ENCODE measurements around the gene EML6.

EML6 gene

DNA sequence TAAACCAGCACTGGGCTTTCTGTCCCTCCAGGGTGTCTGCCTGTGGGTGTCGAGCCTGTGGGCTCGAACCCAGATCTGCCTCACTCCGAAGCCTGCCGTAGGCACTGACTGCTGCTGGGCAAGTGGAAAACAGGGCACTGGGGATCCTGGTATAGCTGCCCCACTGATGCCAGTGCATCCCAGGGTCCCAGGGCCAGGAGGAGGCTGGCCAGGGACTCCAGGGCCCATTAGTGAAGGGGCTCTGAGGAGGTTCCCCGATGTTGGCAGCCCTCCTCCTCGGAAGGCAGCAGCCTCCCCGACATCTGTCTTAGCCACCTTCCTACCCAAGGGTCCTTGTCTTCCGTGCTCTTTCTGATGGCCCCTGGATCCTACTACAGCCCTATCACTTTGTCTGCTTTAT, 230.7 kb downstream of the EML6 start:
- no peak for FAIRE-seq

DNA sequence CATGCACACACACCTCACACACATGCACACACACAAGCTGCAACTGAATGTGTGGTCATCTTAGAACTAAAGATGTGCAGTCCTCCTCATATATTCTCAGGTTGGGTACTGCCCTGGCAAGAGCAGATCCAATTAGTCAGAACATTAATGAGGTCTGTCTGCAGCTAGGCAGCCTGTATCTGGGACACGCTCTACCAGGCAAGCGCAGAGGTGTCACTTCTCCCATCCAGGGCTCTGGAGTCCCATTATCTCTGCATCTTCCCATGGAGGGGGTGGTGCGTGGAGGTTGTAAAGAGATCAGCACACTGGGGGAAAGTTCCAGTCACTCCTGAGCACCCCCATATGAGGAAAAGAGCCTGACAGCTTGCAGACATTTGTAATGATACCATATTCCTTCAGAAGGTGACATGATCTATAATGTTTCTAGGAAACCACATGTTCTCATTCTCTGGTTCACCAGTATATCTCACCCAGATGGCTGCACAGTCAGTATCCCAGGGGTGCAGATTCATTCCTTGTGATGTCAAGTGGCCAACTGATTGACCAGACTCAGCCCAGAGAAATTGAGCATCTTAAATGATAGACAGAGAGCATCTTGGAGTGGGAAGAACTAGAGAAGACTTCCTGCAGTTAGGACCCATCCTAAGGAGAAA, 231.4 kb downstream of the EML6 start:
- FAIRE-seq, result no peak

DNA sequence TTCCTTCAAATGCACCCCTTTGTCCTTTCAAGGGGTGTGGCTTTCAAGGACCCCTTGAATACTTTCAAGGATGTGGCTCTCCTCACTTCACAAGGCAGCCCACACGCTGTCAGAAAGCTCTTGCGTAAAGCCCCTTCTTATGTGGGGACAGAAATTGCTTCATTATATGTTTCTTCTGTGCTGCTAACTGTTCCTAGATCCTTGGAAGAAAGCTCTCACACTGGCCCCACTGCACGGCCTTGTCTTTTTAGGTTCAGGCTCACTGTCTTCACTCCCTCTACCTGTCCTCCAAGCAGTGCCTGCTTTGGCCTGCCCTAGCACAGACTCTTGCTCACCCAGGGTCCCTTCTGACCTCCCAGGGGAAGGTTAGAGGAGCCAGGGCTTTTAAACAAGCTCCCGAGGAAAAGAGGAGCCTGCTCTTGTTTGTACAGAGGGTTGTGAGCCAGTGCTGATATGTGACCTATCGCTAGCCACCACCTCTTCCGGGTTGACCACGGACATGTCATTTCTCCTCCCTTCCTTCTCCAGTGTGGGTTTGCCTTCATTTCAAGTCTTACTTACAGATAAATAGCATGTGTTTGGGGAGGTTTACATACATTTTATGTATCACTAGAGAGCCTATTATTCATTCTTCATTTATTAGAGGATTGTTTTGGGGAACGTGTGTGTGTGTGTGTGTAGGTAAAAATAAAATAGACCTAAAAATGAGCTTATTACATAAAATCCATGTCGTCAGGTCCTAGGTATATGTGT, 232.1 kb downstream of the EML6 start:
- FAIRE-seq, result no peak

DNA sequence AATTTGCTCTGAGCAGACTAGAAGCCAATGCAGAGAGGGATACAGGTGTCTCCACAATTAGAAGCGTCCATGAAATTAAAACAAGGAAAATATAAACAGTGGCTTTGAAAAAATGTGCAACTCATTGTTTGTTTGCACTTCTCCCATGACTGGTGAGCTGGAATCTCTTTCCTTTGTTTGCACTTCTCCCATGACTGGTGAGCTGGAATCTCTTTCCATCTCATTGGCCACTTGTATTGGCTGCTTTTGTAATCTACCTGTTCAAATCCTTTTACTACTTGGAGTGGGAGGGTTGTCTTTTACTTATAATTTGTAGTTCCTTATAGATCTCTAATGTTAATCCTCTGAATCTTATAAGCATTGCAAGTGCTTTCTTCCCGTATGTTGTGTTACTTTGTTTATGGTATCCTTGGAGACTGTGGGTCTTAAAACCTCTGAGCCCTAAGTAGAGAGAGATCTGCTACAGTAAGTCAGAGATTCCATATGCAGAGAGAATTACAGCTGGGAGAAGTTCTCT, 232.7 kb downstream of the EML6 start:
- no peak for FAIRE-seq

DNA sequence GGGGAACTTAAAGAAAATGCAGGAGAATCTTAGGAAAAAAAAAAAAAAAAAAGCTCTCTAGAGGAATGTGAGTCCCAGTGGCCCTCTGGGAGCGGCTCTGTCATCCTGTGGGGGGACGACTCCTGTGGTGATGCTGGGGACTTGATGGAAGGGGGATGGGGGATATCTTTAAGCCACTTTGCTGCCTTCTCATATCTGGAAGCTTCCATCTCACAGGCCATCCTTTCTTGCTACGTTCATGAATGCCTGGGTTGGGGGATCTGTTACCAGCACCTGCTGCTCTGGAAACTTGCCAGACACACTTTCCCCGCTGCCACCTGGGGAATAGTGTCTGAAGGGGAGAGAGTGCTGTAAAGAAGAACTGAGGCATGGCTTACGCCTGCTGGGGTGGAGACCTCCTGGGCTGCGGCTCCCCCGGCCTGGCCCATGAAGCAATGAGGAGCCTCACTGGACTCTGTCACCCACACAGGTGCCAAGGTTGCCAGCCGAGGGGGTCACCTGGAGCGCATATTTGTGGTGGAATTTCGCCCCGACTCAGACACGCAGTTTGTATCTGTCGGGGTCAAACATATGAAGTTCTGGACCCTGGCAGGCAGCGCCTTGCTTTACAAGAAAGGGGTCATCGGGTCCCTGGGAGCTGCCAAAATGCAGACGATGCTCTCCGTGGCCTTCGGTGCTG, 234.0 kb downstream of the EML6 start:
- FAIRE-seq, result no peak

DNA sequence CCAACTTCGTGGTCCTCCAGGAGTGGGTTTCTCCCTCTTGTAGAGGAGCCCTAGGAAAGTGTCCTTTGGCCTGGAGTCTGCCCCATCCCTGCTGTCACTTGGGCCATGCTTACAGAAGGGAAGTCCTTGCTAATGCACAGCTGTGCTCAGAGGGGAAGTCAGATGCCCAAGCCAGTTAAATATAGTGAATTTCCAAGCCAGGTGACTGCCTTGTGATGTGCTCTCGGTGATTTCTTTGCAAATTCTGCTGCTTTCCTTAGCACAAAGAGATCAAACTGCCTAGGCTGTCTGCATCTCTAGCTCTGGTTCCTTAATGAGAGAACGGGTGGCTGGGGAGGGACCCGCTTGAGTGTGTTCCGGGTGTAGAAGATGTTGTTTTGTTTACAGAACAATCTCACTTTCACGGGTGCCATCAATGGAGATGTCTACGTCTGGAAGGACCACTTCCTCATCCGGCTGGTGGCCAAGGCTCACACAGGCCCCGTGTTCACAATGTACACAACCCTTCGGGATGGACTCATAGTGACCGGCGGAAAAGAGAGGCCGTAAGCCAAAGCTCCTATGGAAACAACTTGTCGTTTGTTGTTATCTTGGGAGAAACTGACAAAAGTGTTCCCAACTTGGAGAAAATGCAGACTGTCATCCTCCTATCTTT, 235.4 kb downstream of the EML6 start:
- no peak for FAIRE-seq

DNA sequence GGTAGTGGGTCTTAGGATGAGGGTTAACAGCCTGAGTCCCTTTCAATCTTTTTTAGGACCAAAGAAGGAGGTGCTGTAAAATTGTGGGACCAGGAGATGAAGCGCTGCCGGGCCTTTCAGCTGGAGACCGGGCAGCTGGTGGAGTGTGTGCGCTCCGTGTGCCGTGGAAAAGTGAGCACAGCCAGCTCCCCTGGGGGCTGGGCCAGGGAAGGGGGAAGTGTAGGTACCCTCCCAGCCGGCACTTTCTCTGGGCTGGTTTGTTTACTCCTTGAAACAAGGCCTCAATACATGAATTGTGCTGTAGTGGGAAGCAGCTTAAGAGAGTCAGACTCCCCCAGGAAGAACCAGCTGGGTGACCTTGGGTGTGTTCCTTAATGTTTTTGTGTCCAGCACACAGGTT, 236.7 kb downstream of the EML6 start:
- FAIRE-seq, result no peak

DNA sequence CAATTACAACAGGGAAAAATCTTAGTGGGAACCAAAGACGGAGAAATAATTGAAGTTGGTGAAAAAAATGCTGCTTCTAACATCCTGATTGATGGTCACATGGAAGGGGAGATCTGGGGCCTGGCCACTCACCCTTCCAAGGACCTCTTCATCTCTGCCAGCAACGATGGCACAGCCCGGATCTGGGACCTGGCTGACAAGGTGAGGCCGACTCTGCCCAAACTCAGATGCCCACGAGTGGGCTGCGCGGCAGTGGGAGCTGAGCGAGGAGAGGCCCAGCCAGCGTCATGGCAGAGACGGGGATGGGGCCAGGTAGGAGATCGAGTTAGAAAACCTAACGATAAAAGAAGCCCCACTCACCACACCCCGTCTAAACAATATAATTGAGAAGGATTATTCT, 239.0 kb downstream of the EML6 start:
- no peak for FAIRE-seq

DNA sequence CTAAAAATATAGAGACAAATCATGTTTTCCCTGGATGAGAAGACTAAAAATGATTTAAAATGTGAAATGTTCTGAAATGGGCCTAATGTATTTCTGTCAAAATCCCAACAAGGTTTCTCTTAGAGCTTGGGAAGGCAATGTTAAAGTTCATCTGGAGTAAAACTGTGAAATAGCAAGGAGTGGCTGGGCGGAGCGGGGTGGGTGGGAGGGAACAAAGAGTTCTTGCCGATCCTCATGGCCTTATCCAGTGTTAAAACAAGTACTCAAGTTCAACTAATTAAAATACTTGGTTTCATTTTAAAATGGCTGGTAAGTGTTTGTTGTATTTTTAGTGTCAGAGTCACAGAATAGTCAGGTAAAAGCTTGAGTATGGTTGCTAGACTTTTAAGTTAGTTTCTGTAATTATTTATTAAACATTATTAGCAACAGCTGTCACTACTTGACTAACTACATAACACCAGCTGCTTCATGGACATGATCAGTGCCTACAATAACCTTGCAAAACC, 239.5 kb downstream of the EML6 start:
- FAIRE-seq, result no peak

DNA sequence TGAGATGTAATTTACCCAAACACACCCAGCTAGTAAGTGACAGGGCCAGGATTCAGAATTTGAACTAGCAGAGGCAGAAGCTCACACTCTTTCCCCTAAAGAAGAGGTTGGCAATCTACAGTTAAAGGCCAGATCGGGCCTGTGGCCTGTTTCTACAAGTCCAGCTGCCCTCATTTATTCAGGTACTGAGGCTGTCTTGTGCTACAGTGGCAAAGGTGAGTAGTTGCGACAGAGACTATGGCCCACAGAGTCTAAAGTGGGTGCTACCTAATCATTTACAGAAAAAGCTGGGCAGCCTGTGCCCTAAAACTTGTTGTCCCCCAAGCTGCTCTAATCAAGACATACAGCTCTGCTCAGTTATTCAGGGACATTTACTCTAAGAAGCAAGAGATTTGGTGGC, 240.0 kb downstream of the EML6 start:
- no peak for FAIRE-seq

DNA sequence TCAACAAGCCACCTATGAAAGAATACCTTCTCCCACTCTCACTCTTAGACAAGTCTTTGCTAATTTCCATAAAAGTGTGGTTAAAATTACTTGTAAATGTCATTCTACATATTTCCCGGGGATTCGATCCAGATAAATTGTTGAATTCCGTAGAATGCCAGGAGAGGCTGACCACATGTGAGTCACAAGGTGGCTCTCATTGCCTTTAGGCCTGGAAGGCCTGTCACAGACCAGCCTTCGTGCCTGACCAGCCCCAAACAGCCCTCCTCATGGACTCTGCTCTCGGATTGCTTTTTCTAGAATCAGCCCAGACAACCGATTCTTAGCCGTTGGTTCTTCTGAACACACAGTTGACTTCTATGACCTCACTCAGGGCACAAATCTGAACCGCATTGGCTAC, 240.8 kb downstream of the EML6 start:
- FAIRE-seq, result no peak

DNA sequence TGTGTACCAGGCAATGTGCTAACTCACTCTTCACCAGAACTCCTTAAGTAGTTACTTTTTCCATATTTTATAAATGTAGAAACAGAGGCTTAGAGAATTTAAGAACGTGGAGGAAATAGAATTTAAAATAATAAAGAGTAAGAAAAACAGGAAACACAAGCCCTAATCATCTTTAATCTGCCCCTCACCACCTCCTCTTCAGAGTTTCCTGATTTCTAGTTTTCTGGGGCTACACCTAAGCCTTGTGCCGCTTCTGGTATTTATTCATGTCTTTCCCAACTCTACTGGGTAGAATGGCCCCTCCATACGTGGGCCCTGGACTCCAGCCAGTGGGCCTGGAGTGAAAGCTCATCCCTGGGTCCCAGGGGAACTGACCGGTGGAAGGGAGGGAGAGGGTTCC, 241.4 kb downstream of the EML6 start:
- FAIRE-seq, result no peak

DNA sequence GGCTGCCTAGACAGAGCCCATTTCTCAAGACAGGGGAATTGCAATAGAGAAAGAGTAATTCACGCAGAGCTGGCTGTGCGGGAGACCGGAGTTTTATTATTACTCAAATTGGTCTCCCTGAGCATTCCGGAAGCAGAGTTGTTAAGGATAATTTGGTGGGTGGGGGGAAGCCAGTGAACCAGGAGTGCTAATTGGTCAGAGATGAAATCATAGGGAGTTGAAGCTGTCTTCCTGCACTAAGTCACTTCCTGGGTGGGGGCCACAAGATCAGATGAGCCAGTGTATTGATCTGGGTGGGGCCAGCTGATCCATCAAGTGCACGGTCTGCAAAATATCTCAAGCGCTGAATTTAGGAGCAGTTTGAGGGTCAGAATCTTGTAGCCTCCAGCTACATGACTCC, 242.0 kb downstream of the EML6 start:
- no peak for FAIRE-seq

DNA sequence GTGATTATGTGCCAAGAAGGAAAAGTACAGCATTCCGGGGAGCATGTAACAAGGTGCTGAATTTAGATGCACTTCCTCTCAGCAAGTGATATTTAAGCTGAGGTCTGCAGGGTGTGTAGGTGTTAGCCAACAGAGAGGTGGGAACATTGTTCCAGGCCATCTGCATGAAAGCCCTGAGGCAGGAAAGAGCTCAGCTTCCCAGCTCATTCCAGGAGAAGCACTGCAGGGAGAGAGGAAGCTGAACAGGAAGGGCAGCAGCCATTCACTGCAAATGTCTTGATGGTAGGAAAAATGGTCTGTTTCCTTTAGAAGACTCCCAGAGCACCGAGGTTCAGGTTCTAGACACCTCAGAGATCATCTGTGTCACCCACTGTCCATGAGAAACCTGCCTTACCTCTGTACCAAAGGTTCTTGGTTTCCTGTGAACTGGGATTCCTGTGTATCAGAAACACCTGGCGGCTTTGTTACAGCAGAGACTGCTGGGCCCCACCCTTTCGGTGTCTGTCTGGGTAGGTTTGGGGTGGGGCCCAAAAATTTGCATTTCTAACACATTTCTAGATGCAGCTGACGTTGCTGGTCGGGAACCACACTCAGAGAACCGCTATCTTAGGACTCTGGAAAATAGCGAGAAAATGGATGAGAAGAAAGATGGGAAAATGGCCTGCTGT, 242.8 kb downstream of the EML6 start:
- no peak for FAIRE-seq

DNA sequence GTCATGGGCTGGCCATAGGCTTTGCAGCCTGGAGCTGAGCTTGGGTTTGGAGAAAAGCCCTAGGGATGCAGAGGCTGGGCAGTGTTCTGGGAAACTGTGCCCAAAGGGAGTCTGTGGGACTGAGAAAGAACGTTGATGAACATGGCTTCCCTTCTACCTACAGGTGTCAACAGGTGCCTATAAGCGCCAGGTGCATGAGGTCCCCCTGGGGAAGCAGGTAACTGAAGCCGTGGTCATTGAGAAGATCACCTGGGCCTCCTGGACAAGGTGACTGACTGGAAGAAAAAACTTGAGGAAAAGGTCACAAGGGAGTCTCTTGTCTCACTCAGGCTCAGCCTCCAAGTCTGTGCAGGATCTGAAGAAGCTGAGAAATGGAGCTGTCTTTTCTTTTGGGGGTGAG, 243.4 kb downstream of the EML6 start:
- no peak for FAIRE-seq

DNA sequence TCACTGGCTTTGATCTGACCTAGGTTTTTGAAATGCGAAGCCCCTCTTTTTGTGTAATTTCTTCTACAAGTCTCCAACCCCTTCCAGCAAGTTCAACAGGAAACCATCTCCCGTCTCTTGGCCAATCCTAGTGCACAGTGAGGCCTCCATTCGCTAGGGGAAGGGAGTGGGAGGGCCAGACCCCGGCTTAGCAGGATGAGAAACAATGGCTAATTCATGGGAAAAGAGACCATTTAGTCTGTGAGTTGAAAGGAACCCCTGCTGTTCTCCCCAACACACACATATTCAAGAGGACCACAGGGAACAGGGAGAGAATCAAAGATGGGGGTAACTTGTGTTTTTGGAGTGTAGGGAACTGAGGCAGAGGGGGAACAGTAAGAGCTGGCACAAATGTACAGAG, 243.8 kb downstream of the EML6 start:
- no peak for FAIRE-seq

DNA sequence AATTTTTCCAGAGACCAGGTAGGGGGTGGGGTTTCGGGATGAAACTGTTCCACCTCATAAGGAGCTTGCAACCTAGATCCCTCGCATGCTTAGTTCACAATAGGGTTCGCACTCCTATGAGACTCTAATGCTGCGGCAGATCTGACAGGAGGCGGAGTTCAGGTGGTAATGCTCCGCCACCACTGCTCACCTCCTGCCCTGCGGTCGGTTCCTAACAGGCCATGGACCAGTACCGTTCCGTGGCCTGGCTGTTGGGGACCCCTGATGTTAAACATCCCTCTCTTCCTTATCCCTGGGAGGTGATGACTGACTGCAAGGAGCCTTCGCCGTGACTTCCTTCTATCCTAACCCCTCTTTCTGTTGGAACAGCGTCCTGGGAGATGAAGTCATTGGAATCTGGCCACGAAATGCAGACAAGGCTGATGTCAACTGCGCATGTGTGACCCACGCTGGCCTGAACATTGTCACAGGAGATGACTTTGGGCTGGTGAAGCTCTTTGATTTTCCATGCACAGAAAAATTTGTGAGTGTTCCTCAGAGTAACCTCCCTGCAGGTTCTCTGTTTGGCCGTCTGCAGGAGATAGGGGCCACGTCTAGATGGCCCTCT, 244.4 kb downstream of the EML6 start:
- FAIRE-seq, result no peak

DNA sequence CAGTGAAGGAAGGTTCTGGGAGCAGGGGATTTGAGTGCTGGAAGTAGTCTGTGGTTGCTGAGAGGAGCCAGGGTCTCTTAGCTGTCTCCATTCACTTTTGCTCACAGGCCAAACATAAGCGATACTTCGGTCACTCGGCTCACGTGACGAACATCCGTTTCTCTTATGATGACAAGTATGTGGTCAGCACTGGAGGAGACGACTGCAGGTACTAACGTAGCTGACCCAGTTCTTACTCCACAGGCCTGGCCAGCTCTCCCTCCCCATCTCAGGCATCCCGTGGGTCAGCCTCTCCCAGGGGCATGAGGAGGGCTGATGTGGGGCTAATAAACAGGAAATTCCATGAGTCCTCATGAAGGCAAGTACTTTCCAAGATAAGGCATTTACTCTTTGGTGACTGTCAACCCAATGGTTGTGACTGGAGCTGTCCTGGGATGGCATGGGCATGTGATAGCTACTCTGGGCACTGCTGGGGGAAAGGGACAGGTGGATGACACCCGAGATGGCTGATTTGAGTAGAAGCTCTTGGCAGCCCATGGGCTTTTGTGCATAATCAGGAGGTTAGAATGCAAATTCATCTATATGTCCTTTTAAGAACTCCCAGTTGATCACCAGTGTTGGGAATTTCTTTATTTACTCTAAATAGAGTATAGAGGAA, 245.2 kb downstream of the EML6 start:
- FAIRE-seq, result no peak

DNA sequence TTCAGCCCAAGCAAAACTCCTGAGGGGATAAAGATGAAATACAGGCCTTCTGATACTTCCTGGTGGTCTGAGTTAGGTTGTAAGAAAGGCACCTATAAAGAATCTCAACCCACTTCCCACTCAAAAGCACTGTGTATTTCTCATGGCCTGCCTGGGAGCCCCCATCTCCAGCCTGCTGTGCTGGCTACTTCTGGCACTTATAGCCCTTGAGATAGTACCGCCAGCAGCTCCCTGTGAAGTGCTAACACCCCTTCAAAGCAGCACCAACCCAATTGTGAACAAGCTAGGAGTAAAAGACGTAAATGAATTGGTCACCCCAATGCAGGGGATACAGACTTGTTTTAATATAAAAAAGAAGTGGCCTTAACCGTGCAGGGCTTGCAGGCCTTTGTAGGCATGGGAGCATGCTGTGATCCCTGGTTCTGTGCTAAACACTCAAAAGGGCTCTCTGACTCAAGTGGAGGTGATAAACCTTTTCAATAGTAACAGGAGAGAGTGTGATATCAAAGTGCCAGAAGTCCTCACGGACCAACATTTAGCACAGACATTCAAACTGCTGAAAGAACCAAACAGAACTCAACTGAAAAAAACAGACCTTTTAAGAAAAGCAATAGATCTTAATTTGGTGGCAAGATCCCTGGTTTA, 246.0 kb downstream of the EML6 start:
- FAIRE-seq, result no peak

DNA sequence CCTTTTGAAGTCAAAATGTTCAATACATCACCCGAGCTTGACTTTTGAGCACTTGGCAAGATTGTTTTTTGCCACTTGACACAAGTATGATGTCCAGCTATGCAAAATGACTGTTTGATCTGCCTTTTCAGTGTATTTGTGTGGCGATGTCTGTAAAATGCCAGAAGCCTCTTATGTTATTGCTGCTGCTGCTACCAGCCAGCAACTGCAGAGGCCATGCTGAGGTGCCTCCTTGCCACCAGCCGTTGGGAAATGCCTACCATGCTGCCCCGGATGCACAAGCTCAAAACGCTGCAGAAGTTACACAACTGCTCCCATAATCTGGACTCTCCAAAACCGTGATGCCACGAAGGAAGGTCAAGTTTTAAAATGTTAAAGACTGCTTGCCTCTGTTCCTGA, 246.5 kb downstream of the EML6 start:
- no peak for FAIRE-seq

DNA sequence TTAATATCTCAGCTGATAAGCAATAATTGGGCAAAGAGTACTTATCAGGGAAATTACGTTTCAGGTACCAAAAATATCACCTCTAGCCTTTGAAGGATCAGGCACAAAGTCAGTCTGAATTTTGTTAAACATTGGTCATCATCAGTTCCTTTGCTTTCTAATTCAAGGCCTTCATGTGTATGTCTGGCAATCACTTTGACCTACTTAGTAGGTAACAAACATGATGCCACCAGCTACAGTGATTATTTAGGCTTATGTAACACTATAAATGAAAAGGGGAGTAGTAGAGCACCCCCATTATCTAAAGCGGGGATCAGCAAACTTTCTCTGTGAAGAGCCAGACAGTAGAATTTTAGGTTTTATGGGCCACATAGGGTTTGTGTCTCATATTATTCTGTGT, 251.7 kb downstream of the EML6 start:
- no peak for FAIRE-seq
